ENCODE results near the gene MCIDAS. TPM values are rescaled to one million over a fixed set of nuclear protein-coding genes. Genes with fewer than 3 reads are reported as not detected.
A peak's percentile ranks its signal among the peaks of the same experiment; 100 is the strongest.

The MCIDAS gene
- total RNA-seq, 1 experiment from 2014 or later: 1.6 TPM

DNA sequence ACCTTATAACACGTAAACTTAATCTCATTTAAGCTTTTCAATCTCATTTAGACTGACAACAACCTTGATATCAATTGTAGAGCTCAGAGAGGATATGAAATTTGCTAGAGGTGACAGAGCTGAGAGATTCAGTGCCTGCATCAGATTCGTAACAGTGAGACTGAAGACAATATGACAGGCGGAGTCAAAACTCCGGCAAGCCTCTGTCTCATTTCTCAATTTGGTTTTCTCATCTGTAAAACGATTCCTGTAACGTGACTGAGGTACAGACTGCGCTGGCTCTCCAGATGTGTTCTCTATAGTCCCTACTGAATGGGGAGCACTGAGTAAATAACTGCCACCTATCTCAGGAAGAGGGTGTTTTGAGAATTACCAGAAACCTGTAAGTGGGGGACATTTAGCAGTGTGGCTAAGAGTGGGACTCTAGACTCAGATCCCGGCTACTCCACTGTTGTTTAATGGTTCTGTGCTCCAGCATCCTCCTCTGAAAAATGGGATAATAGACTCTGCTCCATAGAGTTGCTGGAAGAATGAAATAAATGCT lies 3.0 kb upstream of the MCIDAS start:
- intact Hi-C loops (cut with micrococcal nuclease): no loop called here
- Histone ChIP-seq H3K9ac (ENCODE audit: low read length) (no peak overlapping the region), H3K4me3 (ENCODE audit: low read length) (no peak overlapping the region), H3K9me3 (ENCODE audit: low read length) (no peaks in the 10 kb centered on the region), H3K79me2 (ENCODE audit: low read length) (peaks cover 14% of the 10 kb centered on the region), H4K20me1 (ENCODE audit: low read length) (no peaks in the 10 kb centered on the region), H3K27ac (ENCODE audit: low read length) (no peak overlapping the region), H3K4me1 (ENCODE audit: insufficient read depth, low read length) (peaks cover 20% of the 10 kb centered on the region; the same call in 1 of the 2 replicates), H3K9me2 (replicated peaks; ENCODE audit: low read length) (no peaks in the 10 kb centered on the region), H3K36me3 (ENCODE audit: low read depth, low read length) (no peaks in the 10 kb centered on the region), H3K27me3 (ENCODE audit: low read length) (no peaks in the 10 kb centered on the region), H3K4me2 (ENCODE audit: low read length) (no peak overlapping the region), H3F3A (ENCODE audit: low read length, unreplicated experiment) (no peaks in the 10 kb centered on the region), H2AFZ (ENCODE audit: low read length) (no peak overlapping the region)
- no peak for TF ChIP-seq EZH2phosphoT487 (IDR thresholded peaks at IDR 0.05; ENCODE audit: borderline replicate concordance, low read length)
- TF ChIP-seq, protein P1, sequence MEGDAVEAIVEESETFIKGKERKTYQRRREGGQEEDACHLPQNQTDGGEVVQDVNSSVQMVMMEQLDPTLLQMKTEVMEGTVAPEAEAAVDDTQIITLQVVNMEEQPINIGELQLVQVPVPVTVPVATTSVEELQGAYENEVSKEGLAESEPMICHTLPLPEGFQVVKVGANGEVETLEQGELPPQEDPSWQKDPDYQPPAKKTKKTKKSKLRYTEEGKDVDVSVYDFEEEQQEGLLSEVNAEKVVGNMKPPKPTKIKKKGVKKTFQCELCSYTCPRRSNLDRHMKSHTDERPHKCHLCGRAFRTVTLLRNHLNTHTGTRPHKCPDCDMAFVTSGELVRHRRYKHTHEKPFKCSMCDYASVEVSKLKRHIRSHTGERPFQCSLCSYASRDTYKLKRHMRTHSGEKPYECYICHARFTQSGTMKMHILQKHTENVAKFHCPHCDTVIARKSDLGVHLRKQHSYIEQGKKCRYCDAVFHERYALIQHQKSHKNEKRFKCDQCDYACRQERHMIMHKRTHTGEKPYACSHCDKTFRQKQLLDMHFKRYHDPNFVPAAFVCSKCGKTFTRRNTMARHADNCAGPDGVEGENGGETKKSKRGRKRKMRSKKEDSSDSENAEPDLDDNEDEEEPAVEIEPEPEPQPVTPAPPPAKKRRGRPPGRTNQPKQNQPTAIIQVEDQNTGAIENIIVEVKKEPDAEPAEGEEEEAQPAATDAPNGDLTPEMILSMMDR (conservative IDR thresholded peaks at IDR 0.05; ENCODE audit: low read depth, low read length): no peak
- TF ChIP-seq EZH2 (IDR thresholded peaks at IDR 0.05; ENCODE audit: low read length, unreplicated experiment): no peak
- ATAC-seq (no peak), DNase-seq (no peak)
- POLR2A ChIA-PET (ENCODE audit: unreplicated experiment): no interaction called here
- BruUV-seq (replicated peaks): no TSS peak
- CTCF ChIA-PET: no interaction called here

DNA sequence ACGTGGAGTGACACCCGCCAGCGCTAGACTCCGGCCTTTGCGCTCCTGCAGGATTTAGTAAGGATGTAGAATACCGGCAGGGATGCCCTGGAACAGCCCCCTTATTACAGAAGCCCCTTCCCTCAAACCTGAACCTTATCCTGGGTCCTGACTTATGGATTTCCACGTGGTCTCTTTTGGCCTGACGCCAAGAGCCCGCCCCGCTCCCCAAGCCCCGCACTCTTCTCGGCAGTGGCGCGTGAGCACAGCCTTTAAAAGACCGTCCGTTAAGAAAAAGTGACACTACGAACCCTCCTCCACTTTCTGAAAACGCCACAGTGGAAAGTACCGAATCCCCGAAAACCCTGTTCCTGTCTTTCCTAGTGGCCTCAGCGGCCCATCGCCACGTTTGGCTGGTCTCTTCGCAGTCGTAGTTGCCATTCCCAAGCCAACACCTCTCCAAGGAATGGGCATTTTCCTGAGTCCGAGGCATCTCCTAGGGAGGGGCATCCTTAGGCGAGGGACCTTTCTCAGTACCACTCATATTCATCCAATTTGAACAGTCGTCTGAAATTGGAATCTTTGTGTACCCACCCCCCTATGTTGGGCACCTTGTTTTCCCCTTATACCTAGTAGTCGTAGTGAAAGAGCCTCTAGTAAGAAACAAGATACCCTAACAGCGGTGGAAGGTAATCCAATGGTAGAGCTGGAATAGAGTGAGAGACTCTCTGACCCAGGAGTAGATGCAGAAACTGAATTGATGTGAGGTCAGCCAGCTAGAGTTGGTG lies 732 bp upstream of the MCIDAS start:
- H3K79me2 ChIP-seq (ENCODE audit: low read length): peaks cover 14% of the 10 kb centered on the region
- peak overlapping the region; percentile 84 for H3K4me2 ChIP-seq (ENCODE audit: low read length)
- no peak for TF ChIP-seq EZH2phosphoT487 (IDR thresholded peaks at IDR 0.05; ENCODE audit: borderline replicate concordance, low read length)
- TF ChIP-seq, protein P1 (conservative IDR thresholded peaks at IDR 0.05; ENCODE audit: low read depth, low read length): no peak
- TF ChIP-seq EZH2 (IDR thresholded peaks at IDR 0.05; ENCODE audit: low read length, unreplicated experiment): no peak
- POLR2A ChIA-PET (ENCODE audit: unreplicated experiment): no interaction called here
- DNase-seq (no peak), ATAC-seq (no peak)
- CTCF ChIA-PET: no interaction called here
- peaks cover 14% of the 10 kb centered on the region; the same call in 1 of the 2 replicates for H3K4me1 ChIP-seq (ENCODE audit: insufficient read depth, low read length)
- no TSS peak for BruUV-seq (replicated peaks)
- H3K9me2 ChIP-seq (replicated peaks; ENCODE audit: low read length): no peaks in the 10 kb centered on the region
- no peaks in the 10 kb centered on the region for H3K27me3 ChIP-seq (ENCODE audit: low read length)
- no peaks in the 10 kb centered on the region for H4K20me1 ChIP-seq (ENCODE audit: low read length)
- H3F3A ChIP-seq (ENCODE audit: low read length, unreplicated experiment): no peaks in the 10 kb centered on the region
- no peaks in the 10 kb centered on the region for H3K9me3 ChIP-seq (ENCODE audit: low read length)
- no peak overlapping the region for H3K27ac ChIP-seq (ENCODE audit: low read length)
- peak overlapping the region; percentile 49 for H3K9ac ChIP-seq (ENCODE audit: low read length)
- intact Hi-C loops (cut with micrococcal nuclease): loop anchor here (2.0 kb wide), 1 partner anchor 79 kb away; the partner anchor contains the start of genes DHX29 and MTREX
- no peaks in the 10 kb centered on the region for H3K36me3 ChIP-seq (ENCODE audit: low read depth, low read length)
- H3K4me3 ChIP-seq (ENCODE audit: low read length): peak overlapping the region; percentile 76
- peak overlapping the region; percentile 90 for H2AFZ ChIP-seq (ENCODE audit: low read length)
